ENCODE measurements around the gene ESYT3. TPM values are rescaled to one million over a fixed set of nuclear protein-coding genes. Genes with fewer than 3 reads are reported as not detected.
A peak's percentile ranks its signal among the peaks of the same experiment; 100 is the strongest.

The ESYT3 gene
- total RNA-seq, 6 experiments from 2014 or later, result 0.05 to 0.92 (median 0.29) TPM; not detected in 1

- intact Hi-C loops (cut with DNase I), result no loop called here
- DNase-seq (no peak), ATAC-seq (no peak)
- TF ChIP-seq POLR2A (IDR thresholded peaks at IDR 0.05), result no peak
- TF ChIP-seq, protein P1, sequence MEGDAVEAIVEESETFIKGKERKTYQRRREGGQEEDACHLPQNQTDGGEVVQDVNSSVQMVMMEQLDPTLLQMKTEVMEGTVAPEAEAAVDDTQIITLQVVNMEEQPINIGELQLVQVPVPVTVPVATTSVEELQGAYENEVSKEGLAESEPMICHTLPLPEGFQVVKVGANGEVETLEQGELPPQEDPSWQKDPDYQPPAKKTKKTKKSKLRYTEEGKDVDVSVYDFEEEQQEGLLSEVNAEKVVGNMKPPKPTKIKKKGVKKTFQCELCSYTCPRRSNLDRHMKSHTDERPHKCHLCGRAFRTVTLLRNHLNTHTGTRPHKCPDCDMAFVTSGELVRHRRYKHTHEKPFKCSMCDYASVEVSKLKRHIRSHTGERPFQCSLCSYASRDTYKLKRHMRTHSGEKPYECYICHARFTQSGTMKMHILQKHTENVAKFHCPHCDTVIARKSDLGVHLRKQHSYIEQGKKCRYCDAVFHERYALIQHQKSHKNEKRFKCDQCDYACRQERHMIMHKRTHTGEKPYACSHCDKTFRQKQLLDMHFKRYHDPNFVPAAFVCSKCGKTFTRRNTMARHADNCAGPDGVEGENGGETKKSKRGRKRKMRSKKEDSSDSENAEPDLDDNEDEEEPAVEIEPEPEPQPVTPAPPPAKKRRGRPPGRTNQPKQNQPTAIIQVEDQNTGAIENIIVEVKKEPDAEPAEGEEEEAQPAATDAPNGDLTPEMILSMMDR (IDR thresholded peaks at IDR 0.05), result no peak
- H3K27ac ChIP-seq, result no peak overlapping the region
- no peaks in the 10 kb centered on the region for H3K4me1 ChIP-seq
- H3K9me3 ChIP-seq, result no peaks in the 10 kb centered on the region
- H3K27me3 ChIP-seq, result no peaks in the 10 kb centered on the region
- H3K4me3 ChIP-seq, result no peak overlapping the region
- 75% methylated on average over 4 of the region's 5 CpGs for WGBS (ENCODE audit: insufficient coverage, low coverage, low lambda C conversion rate, missing lambda C conversion rate)
- no peaks in the 10 kb centered on the region for H3K36me3 ChIP-seq
These were observed 33.5 kb downstream of the ESYT3 start for GRCh38 chr3:138467931-138468330.

DNA sequence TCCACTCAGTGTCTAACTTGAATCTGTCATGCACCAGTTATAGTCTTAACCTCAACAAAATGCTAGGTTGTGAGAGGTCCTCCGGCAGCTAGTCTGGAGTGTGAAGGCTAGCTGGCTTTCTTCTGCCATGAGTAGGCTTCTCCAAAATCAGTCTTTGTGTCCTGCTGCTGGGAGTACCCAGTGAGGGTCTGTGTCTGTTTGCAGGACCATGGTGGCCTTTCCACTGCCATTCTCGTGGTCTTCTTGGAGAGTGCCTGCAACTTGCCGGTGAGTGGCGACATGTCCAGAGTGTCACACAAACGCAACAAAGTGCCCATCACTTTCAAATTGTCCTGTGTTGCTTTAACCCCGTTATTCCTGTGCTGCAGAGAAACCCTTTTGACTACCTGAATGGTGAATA is 34.0 kb downstream of the ESYT3 start:
- H3K27ac ChIP-seq, result no peak overlapping the region
- ATAC-seq (no peak), DNase-seq (no peak)
- no peaks in the 10 kb centered on the region for H3K27me3 ChIP-seq
- TF ChIP-seq POLR2A (IDR thresholded peaks at IDR 0.05), result no peak
- TF ChIP-seq, protein P1 (IDR thresholded peaks at IDR 0.05), result no peak
- no peaks in the 10 kb centered on the region for H3K9me3 ChIP-seq
- WGBS (ENCODE audit: insufficient coverage, low coverage, low lambda C conversion rate, missing lambda C conversion rate), result 58% methylated on average over 3 of the region's 6 CpGs
- H3K4me1 ChIP-seq, result no peaks in the 10 kb centered on the region
- no peak overlapping the region for H3K4me3 ChIP-seq
- intact Hi-C loops (cut with DNase I), result no loop called here
- H3K36me3 ChIP-seq, result no peaks in the 10 kb centered on the region

GRCh38 chr3:138468886-138469285 is 34.5 kb downstream of the ESYT3 start:
- Histone ChIP-seq H3K36me3 (no peaks in the 10 kb centered on the region), H3K27me3 (no peaks in the 10 kb centered on the region), H3K9me3 (no peaks in the 10 kb centered on the region), H3K4me3 (no peak overlapping the region), H3K4me1 (no peaks in the 10 kb centered on the region), H3K27ac (no peak overlapping the region)
- ATAC-seq (no peak), DNase-seq (no peak)
- WGBS (ENCODE audit: insufficient coverage, low coverage, low lambda C conversion rate, missing lambda C conversion rate), result 100% methylated on average over 1 of the region's 2 CpGs
- TF ChIP-seq, protein P1 (IDR thresholded peaks at IDR 0.05), result no peak
- no peak for TF ChIP-seq POLR2A (IDR thresholded peaks at IDR 0.05)
- intact Hi-C loops (cut with DNase I), result no loop called here

- DNase-seq (no peak), ATAC-seq (no peak)
- no peak overlapping the region for H3K4me3 ChIP-seq
- no peaks in the 10 kb centered on the region for H3K4me1 ChIP-seq
- no peak overlapping the region for H3K27ac ChIP-seq
- WGBS (ENCODE audit: insufficient coverage, low coverage, low lambda C conversion rate, missing lambda C conversion rate), result 92% methylated on average over 2 of the region's 6 CpGs
- TF ChIP-seq POLR2A (IDR thresholded peaks at IDR 0.05), result no peak
- TF ChIP-seq, protein P1 (IDR thresholded peaks at IDR 0.05), result no peak
- no peaks in the 10 kb centered on the region for H3K9me3 ChIP-seq
- H3K36me3 ChIP-seq, result no peaks in the 10 kb centered on the region
- no peaks in the 10 kb centered on the region for H3K27me3 ChIP-seq
- intact Hi-C loops (cut with DNase I), result no loop called here
These were observed 35.5 kb downstream of the ESYT3 start for GRCh38 chr3:138469874-138470273.

DNA sequence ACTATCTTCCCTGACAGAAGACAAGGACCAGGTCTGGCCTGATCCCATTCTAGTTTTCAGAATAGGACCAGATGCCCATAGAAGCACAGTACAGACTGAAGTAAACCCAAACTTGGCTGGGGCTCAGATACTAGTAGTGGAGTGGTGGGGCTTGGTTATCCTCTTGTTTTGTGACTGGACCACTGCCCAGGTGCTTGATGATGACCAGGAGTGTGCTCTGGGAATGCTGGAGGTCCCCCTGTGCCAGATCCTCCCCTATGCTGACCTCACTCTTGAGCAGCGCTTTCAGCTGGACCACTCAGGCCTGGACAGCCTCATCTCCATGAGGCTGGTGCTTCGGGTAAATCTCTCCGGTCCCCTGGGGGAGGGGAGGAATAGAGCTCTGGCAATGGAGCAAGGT is 36.3 kb downstream of the ESYT3 start:
- ATAC-seq, result peak in 1 of 4 donors; percentile 20
- H3K4me1 ChIP-seq, result no peaks in the 10 kb centered on the region

More for the DNA sequence above, 36.3 kb downstream of the ESYT3 start:
- Histone ChIP-seq H3K27me3 (no peaks in the 10 kb centered on the region), H3K36me3 (no peaks in the 10 kb centered on the region), H3K27ac (no peak overlapping the region), H3K4me3 (no peak overlapping the region), H3K9me3 (no peaks in the 10 kb centered on the region)
- 93% methylated on average over 2 of the region's 3 CpGs for WGBS (ENCODE audit: insufficient coverage, low coverage, low lambda C conversion rate, missing lambda C conversion rate)
- intact Hi-C loops (cut with DNase I), result no loop called here
- no peak for TF ChIP-seq POLR2A (IDR thresholded peaks at IDR 0.05)
- no peak for DNase-seq

Measured in right lobe of liver (tissue), 6 donors.